Left cardiac atrium (tissue), 4 donors: ENCODE data around the gene ESRRA. TPM values are rescaled to one million over a fixed set of nuclear protein-coding genes. Genes with fewer than 3 reads are reported as not detected.

Experiments
- ATAC-seq, 2 donors: fragments of 200-7000 bp; cut with Tn5 transposase; one replicate each; pipeline ENCODE4 v1.9.1; 2020; ENCODE audit warnings: mild to moderate bottlenecking in 2 of 2, moderate library complexity in 2 of 2
- DNase-seq: peaks from one replicate; pipeline ENCODE4 v3.0.0-alpha.2; 2020
- intact Hi-C, 2 donors: fragments of 100-400 bp; cut with DNase I; formaldehyde crosslinking; loops; one replicate each; pipeline versions ENCODE4 v1.14.1 to v1.15.1; 2022 to 2023
- long read RNA-seq: library from polyadenylated mRNA; unstranded; transcript quantifications from one replicate; pipeline ENCODE4 v2.0.0, GENCODE V29; 2021
- total RNA-seq, 2 donors: library from RNA; stranded (reverse); fragmentation: NEBNext Ultra II Directional; extraction: Animal tissue kit (Norgen Biotek cat#: 25700); gene quantifications; one replicate each; pipeline ENCODE4 v1.2.1, GENCODE V29; 2021
- donor health status: DM: no; HTN: yes; CAD: no.
- donor health status: DM: no; HTN: yes; CAD: no; lungs with severe emphysema.
- donor health status: DM: yes; HTN: yes; CAD: no.
- donor health status: Dilated cardiomyopathy.

ESRRA gene
- total RNA-seq: 100 to 1,000 TPM; 147 to 150 TPM
- long read RNA-seq, transcript ESRRA-201 (7 exons, 2,215 nt): major isoform, 27 of 49 reads
- long read RNA-seq, partial matches to known transcripts: 18 of 49 reads
- long read RNA-seq, other reads (novel, unspliced or antisense): 1 of 49 reads

DNA sequence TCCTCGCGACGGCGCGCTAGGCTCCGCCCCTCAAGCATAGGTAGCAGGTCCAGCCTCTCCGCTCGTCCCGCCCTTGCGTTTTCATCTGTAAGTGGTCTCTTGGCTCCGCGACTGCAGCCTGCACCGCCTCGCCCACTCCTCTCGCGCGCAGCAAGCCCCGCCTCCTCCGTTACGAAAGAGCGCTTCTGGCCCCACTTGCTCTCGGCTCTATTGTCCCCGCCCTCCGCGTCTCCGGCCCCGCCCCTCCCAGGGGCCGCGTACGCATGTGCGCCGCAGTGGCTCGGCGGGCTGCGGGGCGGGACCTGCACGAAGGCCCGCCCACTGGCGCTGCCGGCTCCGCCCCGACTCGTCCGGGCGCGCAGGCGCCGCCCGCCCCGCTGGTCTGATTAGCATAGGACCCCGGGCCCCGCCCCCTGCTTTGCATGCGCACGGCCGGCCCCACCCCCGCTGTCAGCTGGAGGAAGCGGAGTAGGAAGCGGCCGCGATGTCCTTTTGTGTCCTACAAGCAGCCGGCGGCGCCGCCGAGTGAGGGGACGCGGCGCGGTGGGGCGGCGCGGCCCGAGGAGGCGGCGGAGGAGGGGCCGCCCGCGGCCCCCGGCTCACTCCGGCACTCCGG lies at the start of gene ESRRA:
TSS of gene ESRRA (plus strand) at position 450 of the 616 bp plus-strand sequence. CDS start 1,656 bp downstream, outside the sequence.
- intact Hi-C loops: loop anchor here in 1 of 2 donors (10.0 kb wide), 1 partner anchor 100 kb away; the partner anchor contains the start of gene FERMT3
- ATAC-seq: peak; percentile 86 to 92
- DNase-seq: peak; percentile 100

DNA sequence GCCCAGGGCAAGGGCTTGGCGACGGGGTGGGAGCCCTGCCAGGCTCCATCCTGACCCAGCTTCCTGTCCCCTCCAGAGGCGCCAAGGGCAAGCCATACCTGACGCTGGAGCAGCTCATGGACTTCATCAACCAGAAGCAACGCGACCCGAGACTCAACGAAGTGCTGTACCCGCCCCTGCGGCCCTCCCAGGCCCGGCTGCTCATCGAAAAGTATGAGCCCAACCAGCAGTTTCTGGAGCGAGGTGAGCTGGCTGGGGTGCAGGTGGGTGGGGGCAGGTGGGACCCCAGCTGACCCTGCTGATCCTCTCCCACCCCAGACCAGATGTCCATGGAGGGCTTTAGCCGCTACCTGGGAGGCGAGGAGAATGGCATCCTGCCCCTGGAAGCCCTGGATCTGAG lies 49.0 kb upstream of the ESRRA start:
- intact Hi-C loops: no loop called here
- ATAC-seq (no peak), DNase-seq (no peak)

DNA sequence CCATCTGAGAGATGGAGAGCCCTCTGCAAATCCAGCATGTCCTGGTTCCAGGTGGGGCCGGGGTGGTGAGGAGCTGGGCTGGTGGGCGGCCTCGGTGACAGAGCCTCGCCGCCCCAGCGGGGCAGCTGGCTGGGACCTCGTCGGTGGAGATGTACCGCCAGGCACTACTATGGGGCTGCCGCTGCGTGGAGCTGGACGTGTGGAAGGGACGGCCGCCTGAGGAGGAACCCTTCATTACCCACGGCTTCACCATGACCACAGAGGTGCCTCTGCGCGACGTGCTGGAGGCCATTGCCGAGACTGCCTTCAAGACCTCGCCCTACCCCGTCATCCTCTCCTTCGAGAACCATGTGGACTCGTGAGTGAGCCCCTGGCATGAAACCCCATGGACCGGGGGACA lies 47.0 kb upstream of the ESRRA start:
- no peak for DNase-seq
- intact Hi-C loops: no loop called here
- no peak for ATAC-seq

DNA sequence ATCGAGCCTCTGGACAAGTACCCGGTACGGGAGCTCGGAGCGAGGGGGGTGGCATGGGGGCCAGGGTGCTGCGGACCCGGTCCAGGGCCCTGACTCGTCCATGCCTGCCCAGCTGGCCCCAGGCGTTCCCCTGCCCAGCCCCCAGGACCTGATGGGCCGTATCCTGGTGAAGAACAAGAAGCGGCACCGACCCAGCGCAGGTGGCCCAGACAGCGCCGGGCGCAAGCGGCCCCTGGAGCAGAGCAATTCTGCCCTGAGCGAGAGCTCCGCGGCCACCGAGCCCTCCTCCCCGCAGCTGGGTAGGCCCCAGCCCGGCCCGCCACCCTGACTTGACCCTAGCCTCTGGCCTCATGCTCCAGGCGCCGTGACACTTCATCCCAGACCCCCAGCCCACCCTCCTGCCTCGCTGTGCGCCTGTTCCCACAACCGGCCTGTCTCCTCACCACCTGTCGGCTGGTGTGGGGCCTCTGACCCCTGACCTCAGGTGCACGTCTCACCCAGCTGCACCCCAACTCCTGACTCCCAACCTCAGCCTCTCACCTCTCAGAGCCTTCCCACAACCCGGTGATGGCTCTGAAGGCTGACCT lies 46.3 kb upstream of the ESRRA start:
- intact Hi-C loops: no loop called here
- DNase-seq (no peak), ATAC-seq (no peak)

DNA sequence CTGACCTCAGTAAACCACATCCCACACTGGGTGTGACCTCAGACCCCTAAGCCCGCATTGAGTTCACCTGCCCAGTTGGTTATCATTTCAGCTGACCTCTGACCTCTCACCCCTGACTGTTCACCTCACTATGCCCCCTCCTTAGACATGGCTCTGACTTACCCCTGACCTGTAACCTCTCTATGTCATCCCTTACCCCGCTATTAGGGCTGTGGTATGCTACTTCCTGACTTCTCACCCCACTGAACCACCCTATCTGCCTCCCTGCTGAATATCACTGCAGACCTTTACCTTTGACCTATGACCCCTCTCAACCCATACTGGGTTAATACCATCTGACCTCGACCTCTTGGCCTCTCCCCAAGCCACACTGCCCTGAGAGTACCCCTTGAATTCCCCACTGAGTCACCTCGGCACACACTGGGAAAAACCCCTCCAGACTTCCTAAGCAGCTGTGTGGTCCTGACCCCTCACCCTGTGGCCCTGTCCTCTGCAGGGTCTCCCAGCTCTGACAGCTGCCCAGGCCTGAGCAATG lies 45.7 kb upstream of the ESRRA start:
- DNase-seq: no peak
- no peak for ATAC-seq
- intact Hi-C loops: no loop called here

DNA sequence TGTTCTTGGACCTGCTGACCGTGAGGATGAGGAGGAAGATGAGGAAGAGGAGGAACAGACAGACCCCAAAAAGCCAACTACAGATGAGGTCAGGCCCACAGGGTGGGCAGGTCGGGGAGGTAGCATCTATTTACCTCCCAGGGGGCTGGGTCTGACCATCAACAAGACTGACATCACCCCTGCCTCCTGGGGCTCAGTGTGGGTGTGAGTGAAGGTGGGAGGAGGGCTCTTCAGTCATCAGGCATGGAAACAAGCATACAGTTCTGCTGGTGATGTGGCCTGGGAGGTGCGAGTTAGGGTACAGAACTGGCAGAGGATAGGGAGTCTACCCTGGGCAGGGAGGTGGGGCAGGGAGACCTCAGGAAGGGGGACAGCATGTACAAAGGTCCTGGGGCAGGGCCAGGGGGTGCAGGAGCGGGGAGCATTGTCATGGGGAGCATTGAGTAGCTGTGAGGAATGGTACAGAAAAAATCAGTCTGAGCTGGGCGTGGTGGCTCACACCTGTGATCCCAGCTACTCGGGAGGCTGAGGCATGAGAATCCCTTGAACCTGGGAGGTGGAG lies 45.1 kb upstream of the ESRRA start:
- intact Hi-C loops: no loop called here
- DNase-seq (no peak), ATAC-seq (no peak)

DNA sequence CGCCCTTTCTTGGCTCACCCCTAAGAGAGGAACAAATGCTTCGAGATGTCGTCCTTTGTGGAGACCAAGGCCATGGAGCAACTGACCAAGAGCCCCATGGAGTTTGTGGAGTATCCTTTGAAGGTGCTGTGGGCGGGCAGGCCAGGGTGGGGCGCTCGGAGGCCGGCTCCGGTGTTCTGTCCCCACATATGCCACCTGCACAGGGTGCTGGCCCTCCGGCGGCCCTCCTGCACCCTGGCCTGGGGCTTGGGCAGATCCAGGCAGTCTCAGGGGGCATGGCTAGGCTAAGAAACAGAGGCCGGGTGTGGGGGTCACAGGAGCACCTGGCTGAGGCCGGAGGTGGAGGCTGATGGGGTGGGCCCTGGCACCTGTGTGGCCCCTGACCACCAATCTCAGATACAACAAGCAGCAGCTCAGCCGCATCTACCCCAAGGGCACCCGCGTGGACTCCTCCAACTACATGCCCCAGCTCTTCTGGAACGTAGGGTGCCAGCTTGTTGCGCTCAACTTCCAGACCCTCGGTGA lies 43.7 kb upstream of the ESRRA start:
- intact Hi-C loops: no loop called here
- DNase-seq (no peak), ATAC-seq (no peak)

DNA sequence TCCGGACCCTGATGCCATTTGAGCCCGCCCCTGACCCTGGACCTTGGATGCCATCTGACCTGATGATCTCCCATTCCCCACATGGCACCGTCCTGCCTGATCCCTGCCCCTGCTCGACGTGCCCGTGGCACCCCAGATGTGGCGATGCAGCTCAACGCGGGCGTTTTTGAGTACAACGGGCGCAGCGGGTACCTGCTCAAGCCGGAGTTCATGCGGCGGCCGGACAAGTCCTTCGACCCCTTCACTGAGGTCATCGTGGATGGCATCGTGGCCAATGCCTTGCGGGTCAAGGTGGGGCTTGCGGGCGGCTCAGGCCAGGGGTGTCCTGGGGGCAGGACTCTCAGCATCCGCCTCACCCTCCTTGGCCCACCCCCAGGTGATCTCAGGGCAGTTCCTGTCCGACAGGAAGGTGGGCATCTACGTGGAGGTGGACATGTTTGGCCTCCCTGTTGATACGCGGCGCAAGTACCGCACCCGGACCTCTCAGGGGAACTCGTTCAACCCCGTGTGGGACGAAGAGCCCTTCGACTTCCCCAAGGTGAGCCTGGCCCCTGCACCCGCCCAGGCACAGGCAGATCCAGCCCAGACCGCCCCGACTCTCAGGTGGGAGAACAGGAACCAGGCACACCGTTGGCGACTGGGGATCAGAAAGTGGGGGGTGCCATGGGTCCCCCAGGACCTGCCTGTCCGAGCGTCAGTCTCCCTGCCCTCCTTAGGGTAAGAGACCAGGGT lies 42.9 kb upstream of the ESRRA start:
- ATAC-seq (no peak), DNase-seq (no peak)
- intact Hi-C loops: no loop called here

DNA sequence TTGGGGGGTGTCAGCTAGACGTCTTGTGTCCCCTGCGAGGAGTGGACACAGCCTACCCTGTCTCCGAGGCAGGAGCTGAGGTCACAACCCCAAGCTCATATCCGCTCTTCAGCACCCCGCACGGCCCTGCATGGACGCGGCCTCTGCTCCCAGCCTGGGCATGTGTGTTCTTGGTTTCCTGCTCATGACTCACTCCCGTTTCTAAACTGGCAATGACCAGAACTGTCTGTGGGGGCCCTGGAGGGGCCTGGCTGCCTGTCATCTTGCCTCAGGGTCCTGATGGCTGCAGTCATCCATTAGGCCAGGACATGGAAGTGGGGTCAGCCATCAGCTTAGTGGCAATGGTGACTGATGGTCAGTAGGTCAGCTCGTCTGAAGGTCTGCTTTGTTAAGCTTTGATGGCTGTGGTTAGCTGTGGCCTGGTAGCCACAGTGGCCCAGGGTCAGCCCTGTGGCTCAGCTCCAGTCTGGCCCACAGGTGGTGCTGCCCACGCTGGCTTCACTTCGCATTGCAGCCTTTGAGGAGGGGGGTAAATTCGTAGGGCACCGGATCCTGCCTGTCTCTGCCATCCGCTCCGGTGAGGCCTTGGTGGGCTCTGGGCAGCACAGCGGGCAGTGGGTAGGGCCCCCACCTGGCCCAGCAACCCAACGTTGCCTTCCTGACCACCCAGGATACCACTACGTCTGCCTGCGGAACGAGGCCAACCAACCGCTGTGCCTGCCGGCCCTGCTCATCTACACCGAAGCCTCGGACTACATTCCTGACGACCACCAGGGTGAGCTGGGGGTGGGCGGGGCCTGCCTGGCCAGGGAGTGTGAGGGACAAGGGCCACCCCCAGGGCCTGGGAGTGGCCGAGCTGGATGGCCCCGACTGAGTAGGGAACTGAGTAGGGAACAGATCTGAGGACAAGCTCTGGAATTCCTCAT lies 42.0 kb upstream of the ESRRA start:
- no peak for ATAC-seq
- no peak for DNase-seq
- intact Hi-C loops: no loop called here

DNA sequence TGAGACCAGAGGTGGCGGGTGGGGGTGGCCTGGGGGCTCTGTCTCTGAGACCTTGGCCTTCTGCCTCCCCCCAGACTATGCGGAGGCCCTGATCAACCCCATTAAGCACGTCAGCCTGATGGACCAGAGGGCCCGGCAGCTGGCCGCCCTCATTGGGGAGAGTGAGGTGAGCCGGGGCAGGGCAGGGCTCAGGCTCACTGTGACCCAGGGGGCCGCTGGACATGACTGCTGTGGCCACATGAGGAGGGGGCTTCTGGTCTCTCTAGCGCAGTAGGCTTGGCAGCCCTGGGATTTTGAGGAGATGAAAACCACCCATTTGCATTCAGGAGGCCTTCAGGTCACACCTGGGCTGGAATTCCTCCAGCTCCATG lies 41.4 kb upstream of the ESRRA start:
- ATAC-seq: no peak

DNA sequence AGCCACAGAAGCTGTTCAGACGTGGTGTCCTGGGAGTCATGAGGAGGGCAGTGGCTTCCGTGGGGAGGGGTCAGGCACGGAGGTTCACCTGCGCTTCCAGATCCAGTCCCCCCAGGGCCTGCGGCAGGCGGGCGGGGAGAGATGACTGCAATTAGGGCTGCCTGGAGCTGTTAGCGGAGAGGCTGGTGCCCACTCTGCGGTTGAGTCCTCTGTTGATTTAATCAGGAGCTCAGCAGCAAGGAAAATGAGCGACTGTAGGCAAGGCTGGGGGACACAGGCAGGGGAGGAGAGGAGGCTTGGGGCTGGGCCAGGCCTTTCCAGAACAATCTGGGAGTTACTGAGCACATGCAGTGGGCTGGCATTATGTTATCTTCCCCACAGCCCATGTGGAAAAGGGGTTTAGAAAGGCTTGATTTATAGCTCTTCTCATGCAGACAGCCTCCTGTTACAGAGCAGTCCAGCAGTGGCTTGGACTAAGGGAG lies 40.9 kb upstream of the ESRRA start:
- DNase-seq: no peak
- intact Hi-C loops: no loop called here
- no peak for ATAC-seq

More for the DNA sequence above, 41.4 kb upstream of the ESRRA start:
- intact Hi-C loops: no loop called here
- no peak for DNase-seq

DNA sequence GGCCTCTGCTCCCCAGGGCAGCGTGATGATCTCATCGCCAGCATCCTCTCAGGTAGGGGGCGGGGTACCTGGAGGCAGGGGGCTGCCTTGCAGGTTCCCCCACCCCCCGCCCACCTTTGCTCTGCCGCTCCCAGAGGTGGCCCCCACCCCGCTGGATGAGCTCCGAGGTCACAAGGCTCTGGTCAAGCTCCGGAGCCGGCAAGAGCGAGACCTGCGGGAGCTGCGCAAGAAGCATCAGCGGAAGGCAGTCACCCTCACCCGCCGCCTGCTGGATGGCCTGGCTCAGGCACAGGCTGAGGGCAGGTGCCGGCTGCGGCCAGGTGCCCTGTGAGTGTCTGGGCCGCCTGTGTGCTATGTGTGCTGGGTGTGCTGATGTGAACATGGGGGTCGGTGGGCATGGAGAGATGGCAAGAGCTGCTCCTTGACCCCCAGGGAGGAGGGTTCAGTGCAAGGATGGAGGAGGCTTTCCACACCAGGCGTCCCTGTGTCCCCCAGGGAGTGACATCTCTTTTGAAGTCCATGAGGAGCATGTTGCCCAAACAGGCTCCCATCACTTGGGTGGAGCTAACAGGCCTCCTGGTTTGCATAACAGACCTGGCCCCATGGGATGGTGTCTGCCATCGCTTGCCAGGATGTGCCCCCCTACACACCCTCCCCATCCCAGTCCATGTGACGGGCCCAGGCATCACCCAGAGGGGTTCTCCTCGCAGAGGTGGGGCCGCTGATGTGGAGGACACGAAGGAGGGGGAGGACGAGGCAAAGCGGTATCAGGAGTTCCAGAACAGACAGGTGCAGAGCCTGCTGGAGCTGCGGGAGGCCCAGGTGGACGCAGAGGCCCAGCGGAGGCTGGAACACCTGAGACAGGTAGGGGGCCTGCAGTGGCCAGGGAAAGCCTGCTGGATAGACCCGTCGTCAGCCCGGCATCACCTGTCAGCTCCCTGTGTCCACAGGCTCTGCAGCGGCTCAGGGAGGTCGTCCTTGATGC lies 39.9 kb upstream of the ESRRA start:
- intact Hi-C loops: no loop called here
- DNase-seq: no peak
- no peak for ATAC-seq

DNA sequence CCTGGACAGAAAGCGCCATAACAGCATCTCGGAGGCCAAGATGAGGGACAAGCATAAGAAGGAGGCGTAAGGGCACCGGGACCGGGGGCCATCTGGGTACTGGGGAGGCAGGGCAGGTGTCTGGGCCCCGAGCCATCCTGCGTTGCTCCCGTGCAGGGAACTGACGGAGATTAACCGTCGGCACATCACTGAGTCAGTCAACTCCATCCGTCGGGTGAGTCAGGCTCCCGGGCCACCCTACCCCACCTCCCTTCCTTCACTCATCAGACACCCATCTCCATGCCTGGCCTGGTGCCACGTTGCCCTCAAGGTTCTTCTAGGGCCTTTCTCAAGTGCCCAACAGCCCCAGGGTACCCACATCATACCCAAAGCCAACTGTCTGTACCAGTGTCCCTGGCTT lies 39.0 kb upstream of the ESRRA start:
- DNase-seq: no peak
- no peak for ATAC-seq
- intact Hi-C loops: no loop called here

DNA sequence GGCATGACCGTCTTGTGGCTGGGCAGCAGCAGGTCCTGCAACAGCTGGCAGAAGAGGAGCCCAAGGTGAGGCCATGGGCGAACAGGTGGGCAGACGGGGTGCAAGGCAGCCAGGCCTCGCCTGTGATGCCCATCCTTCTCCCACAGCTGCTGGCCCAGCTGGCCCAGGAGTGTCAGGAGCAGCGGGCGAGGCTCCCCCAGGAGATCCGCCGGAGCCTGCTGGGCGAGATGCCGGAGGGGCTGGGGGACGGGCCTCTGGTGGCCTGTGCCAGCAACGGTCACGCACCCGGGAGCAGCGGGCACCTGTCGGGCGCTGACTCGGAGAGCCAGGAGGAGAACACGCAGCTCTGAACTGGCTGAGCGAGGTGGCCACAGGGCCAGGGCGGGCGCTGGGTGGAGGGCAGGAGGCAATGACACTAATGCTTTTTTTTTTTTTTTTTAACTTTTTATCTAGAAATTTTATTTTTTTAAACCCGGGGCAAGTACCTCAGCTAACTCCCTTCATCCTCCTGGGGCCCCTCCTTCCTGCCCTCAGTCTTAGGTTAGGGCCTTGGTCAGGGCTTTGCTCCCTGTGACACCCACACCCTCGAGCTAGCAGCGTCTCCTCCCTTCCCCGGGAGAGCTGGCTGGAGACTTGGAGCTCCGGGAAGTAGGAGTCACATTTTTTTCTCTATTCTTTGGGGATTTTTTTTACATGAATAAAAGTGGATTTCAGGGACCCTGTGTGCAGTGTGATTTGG lies 37.9 kb upstream of the ESRRA start:
- intact Hi-C loops: no loop called here
- no peak for ATAC-seq
- peak; percentile 64 for DNase-seq

DNA sequence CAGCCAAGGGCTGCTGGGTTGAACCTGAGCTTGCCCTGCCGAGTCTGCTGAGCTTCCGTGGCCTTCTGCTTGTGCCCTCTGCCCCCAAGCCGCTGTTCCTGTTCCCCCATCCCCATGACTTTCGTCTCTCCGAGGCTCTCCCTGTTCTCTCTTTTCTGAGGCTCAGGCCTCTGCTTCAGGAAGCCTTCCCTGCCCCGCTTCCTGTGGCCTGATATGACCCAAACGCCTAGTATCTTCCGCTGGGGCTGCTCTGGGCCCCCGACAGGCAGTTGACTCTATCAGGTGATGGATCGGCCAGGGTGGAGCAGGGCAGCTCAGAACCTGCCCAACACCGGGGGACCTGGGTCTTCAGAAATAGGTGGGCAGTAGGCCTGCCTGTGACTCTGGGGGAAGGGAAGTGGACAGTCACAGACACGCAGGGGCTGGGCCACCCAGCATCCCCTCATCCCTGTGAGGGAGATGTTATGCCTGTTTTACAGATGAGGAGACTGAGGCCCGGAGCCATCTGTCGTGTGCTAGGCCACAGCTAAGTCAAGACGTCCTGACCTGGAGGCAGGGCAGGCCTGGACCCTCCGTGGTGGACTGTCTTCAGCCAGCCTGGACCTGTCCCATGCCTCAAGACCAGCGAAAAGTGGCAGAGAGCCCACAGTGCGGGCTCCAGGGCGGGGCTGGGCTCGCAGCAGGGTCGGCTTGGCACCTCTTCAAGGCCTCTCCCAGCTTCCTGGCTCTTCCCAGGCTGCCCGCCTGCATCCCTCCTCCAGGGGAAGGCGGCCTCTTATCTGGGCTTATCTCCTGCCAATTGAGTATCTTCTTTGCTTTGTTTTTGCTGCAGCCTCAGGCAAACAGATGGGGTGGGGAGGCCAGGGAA lies 37.1 kb upstream of the ESRRA start:
- intact Hi-C loops: no loop called here
- ATAC-seq (peak; percentile 3 to 16), DNase-seq (peak; percentile 90)
